Cardiac fibroblast (primary cell): ENCODE results near the gene SP5.
"Not testable (repeated sequence)": the region's sequence is repeated elsewhere in the genome, so short reads cannot be mapped to it uniquely, and the experiment has no call there.

Source experiments
- DNase-seq, 2 donors: peaks; one replicate each; pipeline versions ENCODE4 v3.0.0 to v3.0.0-alpha.2; 2010; ENCODE audit warnings: low read depth in 2 of 2
- H3K4me3 ChIP-seq, 2 donors: replicated peaks in 1 of 2; 1 replicate in 1 of 2; 2 replicates in 1 of 2; pipeline ENCODE4 v1.5.1; 2011; ENCODE audit warnings: low read depth in 2 of 2, low read length in 2 of 2, mild to moderate bottlenecking in 2 of 2, moderate library complexity in 1 of 2
- CTCF ChIP-seq: IDR thresholded peaks from one replicate; pipeline ENCODE4 v1.5.1; 2011; ENCODE audit warnings: low read depth, mild to moderate bottlenecking, low read length, inconsistent platforms

SP5 gene

DNA sequence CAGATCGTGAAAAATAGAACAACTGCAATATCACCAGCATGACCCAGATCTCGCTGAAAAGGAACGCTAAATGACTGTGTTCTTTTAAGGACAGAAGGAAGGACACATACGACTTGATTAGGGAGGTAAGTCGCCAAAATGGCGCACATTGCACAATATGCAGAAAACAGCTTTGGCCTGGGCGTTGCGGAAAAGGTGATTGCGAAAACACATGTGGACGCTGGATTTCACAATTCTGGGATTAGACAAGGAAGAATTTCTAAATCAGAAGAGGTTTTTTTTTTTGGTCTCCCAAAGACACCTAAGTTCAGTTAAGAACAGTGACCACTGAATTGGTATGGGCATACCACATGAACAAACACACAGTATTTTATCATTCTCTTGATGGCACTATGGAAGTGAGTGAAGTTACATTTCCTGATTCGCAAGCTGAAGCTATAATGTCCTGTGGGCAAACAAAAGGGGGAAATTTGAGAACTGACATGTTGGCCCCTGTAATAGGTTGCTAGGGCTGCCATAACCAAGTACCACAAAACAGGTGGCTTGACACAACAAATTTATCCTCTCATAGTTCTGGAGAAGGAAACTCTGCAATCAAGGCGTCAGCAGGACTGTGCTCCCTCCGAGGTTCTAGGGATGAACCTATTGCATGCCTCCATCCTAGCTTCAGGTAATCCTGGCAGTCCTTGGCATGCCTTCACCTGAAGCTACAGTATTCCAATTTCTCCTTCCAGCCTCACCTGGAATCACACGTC, 29.3 kb downstream of the SP5 start:
- DNase-seq: peak in 1 of 2 donors; percentile 17
- H3K4me3 ChIP-seq: no peak overlapping the region
- TF ChIP-seq CTCF: no peak

GRCh38 chr2:170745305-170745704, 30.2 kb downstream of the SP5 start:
- no peak for TF ChIP-seq CTCF
- no peak for DNase-seq
- no peak overlapping the region for H3K4me3 ChIP-seq

DNA sequence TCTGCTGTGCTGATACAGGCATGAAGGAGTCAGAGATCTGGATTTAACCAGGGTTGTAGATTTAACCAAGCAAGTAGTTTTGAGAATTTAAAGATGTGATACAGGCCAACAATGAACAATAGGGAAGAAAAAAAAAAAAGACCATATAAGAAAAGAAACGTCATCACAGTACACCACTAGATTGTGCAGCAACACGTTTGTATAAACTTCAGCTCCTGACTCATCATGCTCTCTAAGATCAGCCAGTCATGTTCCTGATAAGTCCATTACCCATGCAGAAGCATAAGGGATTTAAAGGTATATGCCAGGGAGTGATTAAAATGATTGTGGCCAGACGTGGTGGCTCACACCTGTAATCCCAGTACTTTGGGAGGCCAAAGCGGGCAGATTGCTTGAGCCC, 32.8 kb downstream of the SP5 start:
- H3K4me3 ChIP-seq: no peak overlapping the region
- DNase-seq: peak; percentile 11 to 75
- TF ChIP-seq CTCF: no peak

GRCh38 chr2:170751555-170751954, 36.4 kb downstream of the SP5 start:
- H3K4me3 ChIP-seq, DNase-seq: not testable (repeated sequence)

GRCh38 chr2:170761572-170761971, 46.4 kb downstream of the SP5 start:
- no peak for TF ChIP-seq CTCF
- no peak overlapping the region for H3K4me3 ChIP-seq
- DNase-seq: no peak

GRCh38 chr2:170762760-170763159, 47.6 kb downstream of the SP5 start:
- no peak for TF ChIP-seq CTCF
- H3K4me3 ChIP-seq: no peak overlapping the region
- DNase-seq: no peak

GRCh38 chr2:170763232-170763631, 48.1 kb downstream of the SP5 start:
- H3K4me3 ChIP-seq: no peak overlapping the region
- DNase-seq: no peak
- TF ChIP-seq CTCF: no peak
